ENCODE results near the gene GPR27.
A peak's percentile ranks its signal among the peaks of the same experiment; 100 is the strongest.

The GPR27 gene

DNA sequence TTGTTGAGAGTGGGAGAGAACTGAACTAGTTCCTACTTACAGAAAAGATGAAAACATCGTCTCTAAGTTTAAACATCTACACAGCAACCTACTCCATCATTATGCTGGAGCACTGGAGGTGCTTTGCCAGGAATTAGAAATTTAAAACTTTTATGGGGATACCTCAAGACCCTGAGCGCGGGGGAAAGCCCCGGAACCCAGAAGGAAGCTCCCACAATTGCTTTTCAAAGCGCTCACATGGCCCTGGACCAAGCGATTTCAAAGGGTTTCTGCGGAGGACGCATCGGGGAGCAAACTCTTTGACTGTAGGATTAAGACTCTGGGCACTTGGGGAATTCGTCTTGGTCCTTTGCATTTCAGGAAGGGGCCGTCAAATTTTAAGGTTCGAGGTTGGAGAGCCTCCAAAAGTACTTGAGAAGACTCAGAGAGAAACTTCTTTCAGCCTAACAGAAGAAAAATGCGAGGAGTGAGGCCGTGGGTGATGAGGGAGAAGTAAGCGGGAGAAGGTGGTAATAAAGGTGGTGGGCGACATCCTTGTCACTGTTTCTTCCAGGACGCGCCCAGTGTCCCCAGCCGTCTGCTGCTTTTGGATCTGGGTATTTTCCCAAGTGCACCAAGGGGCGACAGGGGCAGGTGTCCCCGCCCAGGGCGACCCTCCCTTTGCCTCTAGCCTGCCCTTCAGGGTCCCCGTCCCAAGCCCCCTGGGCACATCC, 30.7 kb downstream of the GPR27 start:
- Mint-ChIP-seq H3K4me1 (ENCODE audit: low read depth) (peaks cover 31% of the 10 kb centered on the region), H3K27ac (peak overlapping the region; percentile 63), H3K36me3 (ENCODE audit: low read depth) (no peaks in the 10 kb centered on the region), H3K27me3 (peaks cover 27% of the 10 kb centered on the region), H3K9me3 (no peaks in the 10 kb centered on the region), H3K4me3 (peak overlapping the region; percentile 87)
- intact Hi-C loops (cut with micrococcal nuclease), result loop anchor here (10.0 kb wide), 1 partner anchor 60 kb away; the partner anchor contains the start of gene EIF4E3

DNA sequence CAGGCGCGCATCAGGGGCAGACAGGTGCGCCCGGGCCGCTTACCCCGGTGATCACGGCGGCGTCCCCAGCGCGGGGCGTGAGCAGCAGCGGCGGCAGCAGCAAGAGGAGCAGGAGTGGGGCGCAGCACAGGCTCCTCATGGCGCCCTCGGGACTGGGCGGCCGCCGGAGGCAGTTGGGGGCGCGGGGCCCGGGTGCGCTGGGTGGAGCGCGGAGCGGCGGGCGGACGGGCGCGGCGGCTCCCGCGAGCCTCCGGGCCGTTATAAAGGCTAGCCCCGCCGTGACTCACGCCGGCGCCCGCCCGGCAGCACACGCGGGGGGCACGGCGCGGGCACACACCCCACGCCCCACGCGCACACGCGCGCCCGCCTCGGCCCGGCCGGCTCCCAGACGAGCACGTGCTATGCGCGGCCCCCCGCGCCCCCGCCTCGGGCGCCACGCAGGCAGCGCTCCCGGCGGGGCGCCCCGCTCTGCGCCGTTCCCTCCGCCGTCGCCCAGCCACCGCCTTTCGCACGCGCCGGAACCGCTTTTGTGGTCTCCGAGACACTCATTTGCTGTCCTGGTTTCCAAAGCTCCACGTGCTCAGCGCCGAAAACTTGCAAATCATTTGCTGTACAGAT, 31.4 kb downstream of the GPR27 start, which contains the start of gene PROK2:
Gene PROK2, minus strand, starts transcription at position 235 of the 618 bp plus-strand sequence. Its CDS starts 96 bp downstream, at position 139.
- intact Hi-C loops (cut with micrococcal nuclease), result loop anchor here (10.0 kb wide), 1 partner anchor 60 kb away; the partner anchor contains the start of gene EIF4E3
- H3K4me1 Mint-ChIP-seq (ENCODE audit: low read depth), result peaks cover 24% of the 10 kb centered on the region
- H3K4me3 Mint-ChIP-seq, result peak within 1 kb of the TSS; percentile 87
- no peaks in the 10 kb centered on the region for H3K36me3 Mint-ChIP-seq (ENCODE audit: low read depth)
- peak within 1 kb of the TSS; percentile 63 for H3K27ac Mint-ChIP-seq
- H3K9me3 Mint-ChIP-seq, result no peaks in the 10 kb centered on the region
- H3K27me3 Mint-ChIP-seq, result peaks cover 29% of the 10 kb centered on the region

DNA sequence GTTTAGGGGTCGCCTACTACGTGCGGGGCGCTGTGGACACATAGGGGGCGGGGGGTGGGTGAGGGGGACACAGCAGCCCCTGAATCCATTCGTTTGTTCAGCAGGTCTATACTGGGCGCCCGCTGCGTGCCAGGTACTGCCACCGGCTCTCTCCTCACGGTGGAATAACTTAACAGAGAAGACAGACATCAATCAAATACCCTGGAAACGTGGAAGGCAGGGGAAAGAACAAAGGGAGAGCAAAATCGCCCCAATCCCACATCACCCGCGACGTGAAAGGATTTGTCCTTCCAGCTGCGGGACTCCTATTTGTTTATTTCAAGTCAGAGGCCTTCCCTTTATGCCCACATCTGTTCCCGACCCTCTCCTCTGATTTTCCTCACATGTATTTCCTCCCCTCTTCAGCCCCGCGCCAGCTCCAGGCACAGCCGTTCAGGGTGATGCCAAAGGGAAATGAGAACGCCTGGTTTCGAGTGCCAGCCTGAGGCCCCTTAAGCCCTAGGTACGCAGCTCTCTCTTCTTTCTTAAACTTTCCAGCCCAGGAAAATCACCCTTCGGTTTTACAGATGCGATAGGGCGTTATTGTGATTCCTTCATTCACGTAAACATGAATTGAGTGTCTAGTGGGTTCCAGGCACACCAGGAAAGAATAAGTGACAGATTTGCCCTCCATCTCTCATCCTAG, 32.0 kb downstream of the GPR27 start:
- Mint-ChIP-seq H3K4me1 (ENCODE audit: low read depth) (peaks cover 17% of the 10 kb centered on the region), H3K27me3 (peaks cover 29% of the 10 kb centered on the region), H3K4me3 (peak overlapping the region; percentile 74), H3K36me3 (ENCODE audit: low read depth) (no peaks in the 10 kb centered on the region), H3K9me3 (no peaks in the 10 kb centered on the region), H3K27ac (peak overlapping the region; percentile 63)
- intact Hi-C loops (cut with micrococcal nuclease), result loop anchor here (10.0 kb wide), 1 partner anchor 61 kb away; the partner anchor contains the start of gene EIF4E3

DNA sequence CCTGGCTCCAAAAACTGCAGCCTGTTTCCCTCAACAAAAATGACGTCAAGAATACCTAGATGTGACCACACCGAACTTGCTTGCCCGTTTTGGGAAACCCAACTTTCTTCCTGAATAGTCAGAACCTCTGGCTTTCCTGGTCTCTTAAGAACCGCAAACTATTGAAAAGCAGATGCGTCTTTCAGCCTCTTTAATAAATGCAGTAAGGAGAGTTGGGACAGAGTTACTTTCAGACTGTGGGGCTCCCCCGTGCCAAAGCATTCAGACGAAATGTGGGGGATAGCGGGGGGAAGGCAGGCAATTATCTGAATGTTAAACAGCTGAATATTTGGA, 32.5 kb downstream of the GPR27 start:
- Mint-ChIP-seq H3K27ac (peak overlapping the region; percentile 63), H3K27me3 (peaks cover 29% of the 10 kb centered on the region), H3K4me1 (ENCODE audit: low read depth) (peaks cover 17% of the 10 kb centered on the region)

DNA sequence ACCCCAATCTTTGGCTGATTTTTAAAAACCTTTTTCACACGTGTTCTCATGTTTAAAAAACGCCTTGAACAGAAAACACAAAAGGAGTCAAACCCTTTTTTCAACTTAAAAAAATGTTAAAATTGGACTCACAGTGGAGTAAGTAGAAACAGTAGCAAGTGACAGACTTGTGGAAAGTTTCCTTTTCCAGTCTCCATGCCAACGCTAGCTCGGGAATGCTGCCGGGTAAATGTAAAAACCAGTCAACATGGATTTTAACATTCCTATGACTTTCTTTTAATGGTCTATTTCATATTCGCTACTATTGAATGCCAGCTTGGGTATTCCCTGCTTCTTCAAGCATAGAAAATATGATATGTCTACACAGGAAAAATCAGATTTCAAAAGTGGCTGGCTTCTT, 32.9 kb downstream of the GPR27 start:
- Mint-ChIP-seq H3K36me3 (ENCODE audit: low read depth) (no peaks in the 10 kb centered on the region), H3K4me1 (ENCODE audit: low read depth) (peaks cover 17% of the 10 kb centered on the region), H3K9me3 (no peaks in the 10 kb centered on the region), H3K4me3 (no peak overlapping the region), H3K27me3 (peaks cover 29% of the 10 kb centered on the region), H3K27ac (no peak overlapping the region)
- intact Hi-C loops (cut with micrococcal nuclease), result loop anchor here (10.0 kb wide), 1 partner anchor 62 kb away; the partner anchor contains the start of gene EIF4E3

More for the DNA sequence above, 32.5 kb downstream of the GPR27 start:
- intact Hi-C loops (cut with micrococcal nuclease), result loop anchor here (10.0 kb wide), 1 partner anchor 61 kb away; the partner anchor contains the start of gene EIF4E3
- Mint-ChIP-seq H3K9me3 (no peaks in the 10 kb centered on the region), H3K36me3 (ENCODE audit: low read depth) (no peaks in the 10 kb centered on the region), H3K4me3 (no peak overlapping the region)

DNA sequence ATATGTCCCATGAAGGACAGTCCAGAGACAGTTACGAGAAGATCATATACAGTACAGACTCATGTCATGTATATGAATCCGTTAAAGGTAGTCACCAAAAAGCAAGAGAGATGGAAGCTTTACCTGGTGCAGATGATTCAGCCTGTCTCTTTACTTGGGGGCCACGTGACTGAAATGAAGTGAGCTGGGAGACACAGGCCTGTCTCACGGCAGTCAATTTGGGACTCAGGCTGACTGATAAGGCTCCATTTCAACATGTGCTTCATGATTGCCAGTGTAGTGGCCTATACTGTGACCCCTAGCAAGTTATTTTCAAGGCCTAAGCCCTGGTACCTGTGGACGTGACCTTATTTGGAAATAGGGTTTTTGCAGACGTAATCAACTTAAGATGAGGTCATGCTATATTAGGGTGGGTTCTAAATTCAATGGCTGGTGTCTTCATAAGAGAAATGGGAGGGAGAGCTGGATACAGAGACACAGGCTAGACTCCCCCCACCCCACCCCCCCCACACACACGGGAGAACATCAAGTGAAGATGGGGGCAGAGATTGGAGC, 34.3 kb downstream of the GPR27 start:
- Mint-ChIP-seq H3K27me3 (peaks cover 29% of the 10 kb centered on the region), H3K9me3 (no peaks in the 10 kb centered on the region), H3K4me1 (ENCODE audit: low read depth) (peaks cover 17% of the 10 kb centered on the region), H3K36me3 (ENCODE audit: low read depth) (no peaks in the 10 kb centered on the region), H3K4me3 (no peak overlapping the region), H3K27ac (no peak overlapping the region)
- intact Hi-C loops (cut with micrococcal nuclease), result loop anchor here (10.0 kb wide), 1 partner anchor 63 kb away; the partner anchor contains the start of gene EIF4E3

DNA sequence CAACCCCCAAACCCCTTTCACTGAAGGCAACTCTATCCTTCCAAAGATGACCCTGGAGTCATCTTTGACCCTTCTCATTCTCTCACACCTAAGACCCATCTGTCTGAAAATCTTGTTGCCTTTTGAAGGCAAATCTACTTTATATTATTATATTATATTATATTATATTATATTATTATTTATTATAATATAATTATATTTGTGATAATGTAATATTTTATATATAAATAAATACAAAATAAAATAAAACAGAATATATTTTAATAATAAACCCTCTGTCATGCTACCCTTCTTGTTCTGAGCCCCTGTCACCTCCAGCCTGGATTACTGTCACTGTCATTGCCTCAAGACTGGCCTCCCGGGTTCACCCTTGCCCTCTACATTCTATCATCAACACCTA, 36.3 kb downstream of the GPR27 start:
- Mint-ChIP-seq H3K9me3 (no peaks in the 10 kb centered on the region), H3K27ac (no peak overlapping the region), H3K4me3 (no peak overlapping the region), H3K27me3 (peaks cover 26% of the 10 kb centered on the region), H3K36me3 (ENCODE audit: low read depth) (no peaks in the 10 kb centered on the region), H3K4me1 (ENCODE audit: low read depth) (peaks cover 17% of the 10 kb centered on the region)
- intact Hi-C loops (cut with micrococcal nuclease), result loop anchor here (10.0 kb wide), 1 partner anchor 65 kb away; the partner anchor contains the start of gene EIF4E3

DNA sequence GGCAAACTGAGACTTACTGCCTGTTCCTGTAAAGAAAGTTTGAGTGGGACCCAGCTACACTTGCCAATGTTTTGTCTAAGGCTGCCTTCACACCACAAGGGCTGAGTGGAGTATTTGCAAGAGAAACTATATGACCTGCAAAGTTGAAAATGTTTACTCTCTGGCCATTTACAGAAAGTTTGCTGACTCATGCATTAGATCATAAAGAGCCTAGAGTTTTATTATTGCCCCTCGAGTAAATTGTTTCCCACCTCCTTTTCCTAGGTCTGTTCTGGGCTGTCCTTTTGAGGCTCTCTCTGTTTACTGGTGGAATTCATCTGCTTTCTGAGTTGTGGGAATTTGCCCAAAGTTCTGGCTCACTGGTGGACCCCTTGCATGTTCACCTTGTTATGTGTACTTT, 38.0 kb downstream of the GPR27 start:
- no peaks in the 10 kb centered on the region for H3K9me3 Mint-ChIP-seq
- no peaks in the 10 kb centered on the region for H3K36me3 Mint-ChIP-seq (ENCODE audit: low read depth)
- no peak overlapping the region for H3K4me3 Mint-ChIP-seq
- intact Hi-C loops (cut with micrococcal nuclease), result no loop called here
- no peak overlapping the region for H3K27ac Mint-ChIP-seq
- peaks cover 14% of the 10 kb centered on the region for H3K27me3 Mint-ChIP-seq
- H3K4me1 Mint-ChIP-seq (ENCODE audit: low read depth), result peaks cover 7% of the 10 kb centered on the region

DNA sequence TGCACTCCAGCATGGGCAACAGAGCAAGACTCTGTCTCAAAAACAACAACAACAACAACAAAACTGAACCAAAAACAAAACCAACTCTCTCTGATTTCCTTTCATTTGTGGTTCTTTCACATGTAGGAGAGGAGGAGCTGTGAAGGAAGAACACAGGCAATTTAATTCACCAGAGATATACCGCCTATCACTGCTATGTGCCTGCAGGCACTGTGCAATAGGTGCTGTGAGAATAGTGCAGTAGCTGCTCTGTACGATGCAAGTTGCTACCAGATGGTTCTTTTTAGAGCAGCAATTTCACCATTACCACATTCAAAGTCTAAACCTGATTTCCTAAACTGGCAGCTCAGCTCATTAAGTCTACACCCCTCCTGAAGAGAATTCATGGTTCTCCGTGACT, 42.6 kb downstream of the GPR27 start:
- H3K36me3 Mint-ChIP-seq (ENCODE audit: low read depth), result no peaks in the 10 kb centered on the region
- H3K27me3 Mint-ChIP-seq, result peaks cover 6% of the 10 kb centered on the region
- H3K9me3 Mint-ChIP-seq, result no peaks in the 10 kb centered on the region
- no peak overlapping the region for H3K4me3 Mint-ChIP-seq
- peaks cover 17% of the 10 kb centered on the region for H3K4me1 Mint-ChIP-seq (ENCODE audit: low read depth)
- no peak overlapping the region for H3K27ac Mint-ChIP-seq
- intact Hi-C loops (cut with micrococcal nuclease), result loop anchor here (5.0 kb wide), 1 partner anchor 39 kb away; no protein-coding TSS in a partner anchor

DNA sequence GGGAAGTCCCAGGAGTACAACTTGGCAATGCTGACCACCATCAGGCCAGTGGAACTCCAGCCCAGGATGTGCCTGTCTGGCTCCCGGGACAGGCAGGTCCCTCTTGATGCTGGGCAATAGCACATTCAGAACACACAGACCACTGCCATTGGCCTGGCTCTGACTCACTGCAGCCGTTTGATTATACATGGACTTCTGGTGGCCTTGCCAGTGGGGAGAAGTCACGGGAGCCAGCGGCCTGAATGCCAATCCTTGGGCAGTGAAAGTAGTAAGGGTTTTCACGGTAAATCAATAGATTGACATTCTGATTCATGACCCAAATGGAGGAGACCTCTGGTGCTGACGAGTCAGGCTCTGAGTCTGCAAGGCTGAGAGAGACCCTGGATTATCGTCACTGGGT, 43.8 kb downstream of the GPR27 start:
- peaks cover 17% of the 10 kb centered on the region for H3K4me1 Mint-ChIP-seq (ENCODE audit: low read depth)
- H3K27ac Mint-ChIP-seq, result no peak overlapping the region
- no peaks in the 10 kb centered on the region for H3K36me3 Mint-ChIP-seq (ENCODE audit: low read depth)
- intact Hi-C loops (cut with micrococcal nuclease), result loop anchor here (5.0 kb wide), 1 partner anchor 40 kb away; no protein-coding TSS in a partner anchor
- no peaks in the 10 kb centered on the region for H3K9me3 Mint-ChIP-seq
- peaks cover 6% of the 10 kb centered on the region for H3K27me3 Mint-ChIP-seq
- H3K4me3 Mint-ChIP-seq, result no peak overlapping the region

DNA sequence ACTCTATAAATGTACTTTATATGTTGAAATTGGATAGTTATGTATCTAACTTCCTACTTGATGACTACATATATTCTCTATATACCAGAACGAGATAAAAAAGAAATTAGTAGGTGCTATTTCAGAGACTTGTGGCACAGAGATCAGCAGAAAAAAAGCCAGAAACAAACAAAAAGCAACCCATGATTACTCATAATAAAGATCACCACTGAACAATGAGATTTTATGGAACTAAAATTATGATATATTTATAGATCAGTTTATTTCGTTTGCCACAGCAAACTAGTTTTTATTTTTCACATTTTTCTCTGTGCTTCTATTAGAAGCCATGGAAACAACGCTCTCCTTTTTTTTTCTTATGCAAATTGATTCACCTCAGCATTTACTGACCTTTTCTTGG, 46.4 kb downstream of the GPR27 start:
- Mint-ChIP-seq H3K27me3 (peaks cover 2% of the 10 kb centered on the region), H3K27ac (no peak overlapping the region), H3K36me3 (ENCODE audit: low read depth) (no peaks in the 10 kb centered on the region), H3K9me3 (no peaks in the 10 kb centered on the region), H3K4me3 (no peak overlapping the region), H3K4me1 (ENCODE audit: low read depth) (peaks cover 14% of the 10 kb centered on the region)
- intact Hi-C loops (cut with micrococcal nuclease), result no loop called here

DNA sequence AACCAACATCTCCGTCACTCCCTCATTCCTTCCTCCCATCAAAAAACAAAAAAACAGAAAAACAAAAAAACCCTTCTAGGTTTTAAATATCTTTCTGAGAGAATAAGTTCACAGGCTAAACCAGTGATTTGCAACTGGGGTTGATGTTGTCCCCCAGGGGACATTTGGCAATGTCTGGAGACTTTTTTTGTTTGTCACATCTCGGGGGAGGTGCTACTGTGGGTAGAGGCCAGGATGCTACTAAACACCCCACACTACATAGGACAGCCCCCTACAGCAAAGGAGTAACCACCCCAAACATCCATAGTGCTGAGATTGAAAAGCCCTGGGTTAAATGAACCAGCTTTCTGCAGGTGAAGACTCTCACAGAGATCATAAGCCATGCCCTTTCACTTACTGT, 48.3 kb downstream of the GPR27 start:
- Mint-ChIP-seq H3K36me3 (ENCODE audit: low read depth) (no peaks in the 10 kb centered on the region), H3K9me3 (no peaks in the 10 kb centered on the region), H3K27me3 (no peaks in the 10 kb centered on the region), H3K4me1 (ENCODE audit: low read depth) (peaks cover 24% of the 10 kb centered on the region), H3K27ac (no peak overlapping the region), H3K4me3 (no peak overlapping the region)
- intact Hi-C loops (cut with micrococcal nuclease), result no loop called here

DNA sequence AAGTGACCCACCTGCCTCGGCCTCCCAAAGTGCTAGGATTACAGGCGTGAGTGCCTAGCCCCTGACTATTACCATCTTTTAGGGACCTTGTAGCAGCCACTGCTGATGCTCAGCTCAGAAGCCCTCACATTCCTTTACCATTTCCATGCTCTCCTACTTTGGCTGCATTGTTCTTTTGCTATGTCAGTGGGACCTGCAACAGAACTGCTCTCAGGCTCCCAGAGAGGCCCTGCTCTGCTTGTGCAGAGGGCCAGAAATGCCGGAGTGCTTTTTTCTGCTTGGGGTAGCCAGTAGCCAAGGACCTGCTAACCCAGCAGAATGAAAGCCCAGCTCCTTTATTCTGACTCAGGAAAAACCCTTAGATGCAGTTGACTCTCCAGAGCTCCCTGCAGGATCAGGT, 49.6 kb downstream of the GPR27 start:
- intact Hi-C loops (cut with micrococcal nuclease), result no loop called here
- peaks cover 20% of the 10 kb centered on the region for H3K4me1 Mint-ChIP-seq (ENCODE audit: low read depth)
- H3K4me3 Mint-ChIP-seq, result no peak overlapping the region
- no peaks in the 10 kb centered on the region for H3K36me3 Mint-ChIP-seq (ENCODE audit: low read depth)
- H3K27me3 Mint-ChIP-seq, result no peaks in the 10 kb centered on the region
- H3K27ac Mint-ChIP-seq, result peak overlapping the region; percentile 29
- H3K9me3 Mint-ChIP-seq, result no peaks in the 10 kb centered on the region

Data from dendritic cell treated with granulocyte-macrophage colony-stimulating factor and Interleukin-4, amounts not matched to agents 40 ng/mL and 50 ng/mL, for 4 days (primary cell).